Anterior cingulate cortex (tissue), 58 donors: ENCODE results near the gene PARP8.
A peak's percentile ranks its signal among the peaks of the same experiment; 100 is the strongest.
"Not testable (repeated sequence)": the region's sequence is repeated elsewhere in the genome, so short reads cannot be mapped to it uniquely, and the experiment has no call there.

Experiments
- DNase-seq, 58 donors: peaks; one replicate each; lab custom pipeline; 2025; lab: John Stamatoyannopoulos, UW

PARP8 gene

GRCh38 chr5:50673444-50673843 is 7.0 kb downstream of the PARP8 start:
- DNase-seq: not testable (repeated sequence)

GRCh38 chr5:50675385-50675784 is 8.9 kb downstream of the PARP8 start:
- no peak for DNase-seq

- DNase-seq: not testable (repeated sequence)
Observed at GRCh38 chr5:50679554-50679953, 13.1 kb downstream of the PARP8 start.

GRCh38 chr5:50684721-50685120 is 18.3 kb downstream of the PARP8 start:
- no peak for DNase-seq

- DNase-seq: no peak
Observed at GRCh38 chr5:50687548-50687947, 21.1 kb downstream of the PARP8 start.

- no peak for DNase-seq
Observed at GRCh38 chr5:50691399-50692016, 25.1 kb downstream of the PARP8 start.

- no peak for DNase-seq
Observed at GRCh38 chr5:50694027-50694590, 27.7 kb downstream of the PARP8 start.

- DNase-seq: not testable (repeated sequence)
Observed at GRCh38 chr5:50694626-50695025, 28.2 kb downstream of the PARP8 start.

GRCh38 chr5:50697739-50698138 is 31.3 kb downstream of the PARP8 start:
- DNase-seq: no peak

GRCh38 chr5:50699737-50700136 is 33.3 kb downstream of the PARP8 start:
- no peak for DNase-seq

GRCh38 chr5:50700706-50701105 is 34.3 kb downstream of the PARP8 start:
- DNase-seq: no peak

- no peak for DNase-seq
Observed at GRCh38 chr5:50702615-50703366, 36.4 kb downstream of the PARP8 start.

- DNase-seq: no peak
Observed at GRCh38 chr5:50703367-50703666, 36.9 kb downstream of the PARP8 start.

- no peak for DNase-seq
Observed at GRCh38 chr5:50704730-50705129, 38.3 kb downstream of the PARP8 start.

- no peak for DNase-seq
Observed at GRCh38 chr5:50709471-50709870, 43.0 kb downstream of the PARP8 start.

GRCh38 chr5:50710838-50711237 is 44.4 kb downstream of the PARP8 start:
- no peak for DNase-seq

GRCh38 chr5:50711280-50711679 is 44.8 kb downstream of the PARP8 start:
- peak in 4 of 58 donors; percentile 2 to 30 (median 10) for DNase-seq

- DNase-seq: no peak
Observed at GRCh38 chr5:50712479-50712878, 46.0 kb downstream of the PARP8 start.

GRCh38 chr5:50715001-50715400 is 48.6 kb downstream of the PARP8 start:
- no peak for DNase-seq

GRCh38 chr5:50716134-50716533 is 49.7 kb downstream of the PARP8 start:
- no peak for DNase-seq

GRCh38 chr5:50717651-50718050 is 51.2 kb downstream of the PARP8 start:
- DNase-seq: no peak

GRCh38 chr5:50720061-50720710 is 53.7 kb downstream of the PARP8 start:
- no peak for DNase-seq
